Activated effector memory CD4-positive, alpha-beta T cell treated with anti-CD3 and anti-CD28 coated beads, Interleukin-2, amount 50 U/mL, for 16 hours (primary cell): Measurements from ENCODE around the gene PITPNM2.
A peak's percentile ranks its signal among the peaks of the same experiment; 100 is the strongest.
"Not testable (repeated sequence)": the region's sequence is repeated elsewhere in the genome, so short reads cannot be mapped to it uniquely, and the experiment has no call there.

ENCODE experiments used
- DNase-seq: peaks from one replicate; pipeline ENCODE4 v3.0.0-alpha.2; 2020

PITPNM2 gene

GRCh38 chr12:123115409-123116121 is 35.3 kb downstream of the PITPNM2 start:
- no peak for DNase-seq

- no peak for DNase-seq
These were observed 36.4 kb downstream of the PITPNM2 start for GRCh38 chr12:123114304-123115083.

GRCh38 chr12:123113026-123113425 is 37.9 kb downstream of the PITPNM2 start:
- no peak for DNase-seq

- DNase-seq = no peak
These were observed 39.3 kb downstream of the PITPNM2 start for GRCh38 chr12:123111498-123112165.

GRCh38 chr12:123109319-123109772 is 41.5 kb downstream of the PITPNM2 start:
- DNase-seq = no peak

GRCh38 chr12:123108682-123109066 is 42.2 kb downstream of the PITPNM2 start:
- DNase-seq = no peak

- DNase-seq = no peak
These were observed 42.8 kb downstream of the PITPNM2 start for GRCh38 chr12:123107926-123108681.

GRCh38 chr12:123106640-123107359 is 44.1 kb downstream of the PITPNM2 start:
- peak; percentile 81 for DNase-seq

- DNase-seq = no peak
These were observed 45.6 kb downstream of the PITPNM2 start for GRCh38 chr12:123105211-123105826.

- no peak for DNase-seq
These were observed 46.1 kb downstream of the PITPNM2 start for GRCh38 chr12:123104809-123105208.

GRCh38 chr12:123104094-123104493 is 46.8 kb downstream of the PITPNM2 start:
- not testable (repeated sequence) for DNase-seq

- DNase-seq = no peak
These were observed 47.9 kb downstream of the PITPNM2 start for GRCh38 chr12:123102781-123103503.

GRCh38 chr12:123102366-123102765 is 48.5 kb downstream of the PITPNM2 start:
- DNase-seq = no peak

GRCh38 chr12:123101526-123101925 is 49.4 kb downstream of the PITPNM2 start:
- no peak for DNase-seq
